GM23338 (cell line): ENCODE results near the gene ATF5. TPM values are rescaled to one million over a fixed set of nuclear protein-coding genes. Genes with fewer than 3 reads are reported as not detected.

ENCODE experiments used
- ATAC-seq: fragments of 200-7000 bp; cut with Tn5 transposase; 3 replicates; pipeline ENCODE4 v1.9.1; 2020
- DNase-seq: peaks from one replicate; pipeline ENCODE4 v3.0.0-alpha.2; 2015; ENCODE audit warnings: low spot score
- H2AFZ ChIP-seq: fragments of 200-600 bp; sonication (generic); 2 replicates; pipeline ENCODE4 v1.8.0; 2016; ENCODE audit warnings: antibody characterized with exemption, mild to moderate bottlenecking, moderate library complexity
- H3F3A ChIP-seq: fragments of 200-600 bp; sonication (generic); replicated peaks from 2 replicates; pipeline ENCODE4 v1.8.0; 2017; ENCODE audit warnings: antibody characterized with exemption, mixed run types, low read depth
- H3K27ac ChIP-seq: fragments of 200-600 bp; sonication (generic); 2 replicates; pipeline ENCODE4 v1.6.1; 2016; ENCODE audit warnings: low read depth
- H3K27me3 ChIP-seq: fragments of 200-600 bp; sonication (generic); 2 replicates; pipeline ENCODE4 v1.8.0; 2016; ENCODE audit warnings: mild to moderate bottlenecking, mixed run types, moderate library complexity; ENCODE audit not compliant: insufficient read depth
- H3K36me3 ChIP-seq: fragments of 200-600 bp; sonication (generic); 2 replicates; pipeline ENCODE4 v1.8.0; 2016; ENCODE audit warnings: mild to moderate bottlenecking; ENCODE audit not compliant: insufficient read depth
- H3K4me1 ChIP-seq: fragments of 200-600 bp; sonication (generic); 2 replicates; pipeline ENCODE4 v1.8.0; 2016; ENCODE audit warnings: mild to moderate bottlenecking, moderate library complexity; ENCODE audit not compliant: insufficient read depth
- H3K4me2 ChIP-seq: fragments of 200-600 bp; sonication (generic); 2 replicates; pipeline ENCODE4 v1.7.1; 2017; ENCODE audit warnings: mixed run types
- H3K4me3 ChIP-seq: fragments of 200-600 bp; sonication (generic); 2 replicates; pipeline ENCODE4 v1.6.1; 2016; ENCODE audit warnings: mixed run types
- H3K79me2 ChIP-seq: fragments of 200-600 bp; sonication (generic); replicated peaks from 2 replicates; pipeline ENCODE4 v1.8.0; 2017; ENCODE audit warnings: mild to moderate bottlenecking; ENCODE audit not compliant: insufficient read depth
- H3K9me2 ChIP-seq: fragments of 200-600 bp; sonication (generic); 2 replicates; pipeline ENCODE4 v1.8.0; 2017; ENCODE audit not compliant: insufficient read depth
- H4K20me1 ChIP-seq: fragments of 200-600 bp; sonication (generic); replicated peaks from 2 replicates; pipeline ENCODE4 v1.8.0; 2017; ENCODE audit warnings: mild to moderate bottlenecking; ENCODE audit not compliant: insufficient read depth
- H3K27ac Mint-ChIP-seq: 2 replicates; pipeline ENCODE4 v1.8.0; 2020; ENCODE audit warnings: inconsistent platforms, mild to moderate bottlenecking, moderate library complexity, mixed read lengths
- H3K27me3 Mint-ChIP-seq: 3 replicates; pipeline ENCODE4 v1.8.0; 2022; ENCODE audit warnings: low read depth, mild to moderate bottlenecking, moderate library complexity, mixed read lengths, inconsistent platforms; ENCODE audit not compliant: insufficient read depth, poor library complexity
- H3K36me3 Mint-ChIP-seq: 3 replicates; pipeline ENCODE4 v1.8.0; 2021; ENCODE audit warnings: low read depth, mild to moderate bottlenecking, inconsistent platforms, moderate library complexity, mixed read lengths
- H3K4me1 Mint-ChIP-seq: 3 replicates; pipeline ENCODE4 v1.8.0; 2020; ENCODE audit warnings: mild to moderate bottlenecking, inconsistent platforms, mixed read lengths
- H3K4me3 Mint-ChIP-seq: 3 replicates; pipeline ENCODE4 v1.8.0; 2021; ENCODE audit warnings: moderate library complexity, mild to moderate bottlenecking, inconsistent platforms, mixed read lengths
- H3K9me3 Mint-ChIP-seq: 3 replicates; pipeline ENCODE4 v1.8.0; 2020; ENCODE audit warnings: moderate library complexity, mild to moderate bottlenecking, inconsistent platforms, mixed read lengths
- CREB1 ChIP-seq: fragments of 250-450 bp; sonication (Bioruptor Pico); IDR thresholded peaks from 2 replicates; pipeline ENCODE4 v1.5.0; 2020; ENCODE audit warnings: low read depth, mild to moderate bottlenecking, moderate library complexity
- CTCF ChIP-seq, 2 experiments: fragments of 200-600 bp in 1 of 2; sonication (generic) in 1 of 2; conservative IDR thresholded peaks; 2 replicates each; pipeline versions ENCODE4 v1.5.1 to v1.6.1; 2016 to 2017; ENCODE audit warnings: antibody characterized with exemption in 2 of 2, low read depth in 2 of 2, mild to moderate bottlenecking in 2 of 2, moderate library complexity in 1 of 2
- ETS1 ChIP-seq: IDR thresholded peaks from 2 replicates; pipeline ENCODE4 v1.6.1; 2016; ENCODE audit warnings: antibody characterized with exemption
- EZH2 ChIP-seq: fragments of 200-600 bp; sonication (generic); IDR thresholded peaks from one replicate; pipeline ENCODE4 v1.8.0; 2017; ENCODE audit warnings: antibody characterized with exemption, mild to moderate bottlenecking, low read depth; ENCODE audit not compliant: unreplicated experiment
- EZH2phosphoT487 ChIP-seq: fragments of 200-600 bp; sonication (generic); IDR thresholded peaks from one replicate; pipeline ENCODE4 v1.8.1; 2018; ENCODE audit warnings: antibody characterized with exemption; ENCODE audit not compliant: unreplicated experiment
- JUNB ChIP-seq: IDR thresholded peaks from one replicate; pipeline ENCODE4 v1.6.1; 2016; ENCODE audit warnings: antibody characterized with exemption; ENCODE audit not compliant: unreplicated experiment
- POLR2AphosphoS5 ChIP-seq: IDR thresholded peaks from 2 replicates; pipeline ENCODE4 v1.6.1; 2016; ENCODE audit warnings: antibody characterized with exemption, low read depth
- STAT1 ChIP-seq: IDR thresholded peaks from one replicate; pipeline ENCODE4 v1.6.1; 2016; ENCODE audit warnings: antibody characterized with exemption; ENCODE audit not compliant: unreplicated experiment
- ZNF114 ChIP-seq: fragments of 250-450 bp; sonication (Bioruptor Pico); IDR thresholded peaks from 2 replicates; pipeline ENCODE4 v1.5.0; 2020; ENCODE audit warnings: mild to moderate bottlenecking, moderate library complexity
- ZNF331 ChIP-seq: fragments of 250-450 bp; sonication (Bioruptor Pico); IDR thresholded peaks from 2 replicates; pipeline ENCODE4 v1.5.0; 2020; ENCODE audit warnings: low read depth, mild to moderate bottlenecking, moderate library complexity
- ZNF462 ChIP-seq: fragments of 250-450 bp; sonication (Bioruptor Pico); IDR thresholded peaks from 2 replicates; pipeline ENCODE4 v1.5.0; 2020; ENCODE audit warnings: mild to moderate bottlenecking, moderate library complexity
- polyA plus RNA-seq: library from polyadenylated mRNA; unstranded; fragments of >200 nt; fragmentation: Nextera tagmentation; extraction: Ambion mirVana; gene quantifications from 2 replicates; pipeline ENCODE4 v1.2.1, GENCODE V29; 2016
- total RNA-seq: library from RNA; depleted of rRNA; stranded (reverse); fragments of >200 nt; shearing (Covaris generic); gene quantifications from 2 replicates; pipeline ENCODE4 v1.2.3, GENCODE V29; 2014
- TF ChIP-seq, protein P1 (sequence below): IDR thresholded peaks from one replicate; pipeline ENCODE4 v1.6.1; 2018; ENCODE audit warnings: antibody characterized with exemption; ENCODE audit not compliant: unreplicated experiment

ATF5 gene
- total and polyA plus RNA-seq, 2 experiments from 2014 or later: 7.4 to 9.6 TPM

GRCh38 chr19:49950590-49950948 is 21.6 kb downstream of the ATF5 start (continued):
- TF ChIP-seq ZNF462 (CRISPR knock-in tag): no peak

- Mint-ChIP-seq H3K4me1 (peaks cover 23% of the 10 kb centered on the region), H3K27me3 (peaks cover 14% of the 10 kb centered on the region), H3K9me3 (peaks cover 12% of the 10 kb centered on the region), H3K4me3 (no peak overlapping the region), H3K27ac (no peak overlapping the region), H3K36me3 (no peaks in the 10 kb centered on the region; the same call in 2 of the 3 replicates)
- Histone ChIP-seq H3K27me3 (no peaks in the 10 kb centered on the region), H3K36me3 (no peaks in the 10 kb centered on the region), H2AFZ (no peak overlapping the region), H3F3A (no peaks in the 10 kb centered on the region), H3K27ac (no peak overlapping the region), H3K4me1 (peaks cover 17% of the 10 kb centered on the region; the same call in 1 of the 2 replicates), H3K4me2 (no peak overlapping the region), H3K79me2 (no peaks in the 10 kb centered on the region), H3K9me2 (no peaks in the 10 kb centered on the region), H3K4me3 (no peak overlapping the region), H4K20me1 (no peaks in the 10 kb centered on the region)
- ATAC-seq (no peak), DNase-seq (no peak)
- TF ChIP-seq EZH2 (no peak), CTCF (conservative IDR thresholded peaks at IDR 0.05; ENCODE audit: low read depth in 2 of 2) (no peak), ZNF331 (CRISPR knock-in tag) (no peak), ZNF114 (CRISPR knock-in tag) (no peak), ETS1 (no peak), STAT1 (no peak), JUNB (no peak), CREB1 (CRISPR knock-in tag) (no peak), EZH2phosphoT487 (no peak), POLR2AphosphoS5 (no peak)
- TF ChIP-seq, protein P1, sequence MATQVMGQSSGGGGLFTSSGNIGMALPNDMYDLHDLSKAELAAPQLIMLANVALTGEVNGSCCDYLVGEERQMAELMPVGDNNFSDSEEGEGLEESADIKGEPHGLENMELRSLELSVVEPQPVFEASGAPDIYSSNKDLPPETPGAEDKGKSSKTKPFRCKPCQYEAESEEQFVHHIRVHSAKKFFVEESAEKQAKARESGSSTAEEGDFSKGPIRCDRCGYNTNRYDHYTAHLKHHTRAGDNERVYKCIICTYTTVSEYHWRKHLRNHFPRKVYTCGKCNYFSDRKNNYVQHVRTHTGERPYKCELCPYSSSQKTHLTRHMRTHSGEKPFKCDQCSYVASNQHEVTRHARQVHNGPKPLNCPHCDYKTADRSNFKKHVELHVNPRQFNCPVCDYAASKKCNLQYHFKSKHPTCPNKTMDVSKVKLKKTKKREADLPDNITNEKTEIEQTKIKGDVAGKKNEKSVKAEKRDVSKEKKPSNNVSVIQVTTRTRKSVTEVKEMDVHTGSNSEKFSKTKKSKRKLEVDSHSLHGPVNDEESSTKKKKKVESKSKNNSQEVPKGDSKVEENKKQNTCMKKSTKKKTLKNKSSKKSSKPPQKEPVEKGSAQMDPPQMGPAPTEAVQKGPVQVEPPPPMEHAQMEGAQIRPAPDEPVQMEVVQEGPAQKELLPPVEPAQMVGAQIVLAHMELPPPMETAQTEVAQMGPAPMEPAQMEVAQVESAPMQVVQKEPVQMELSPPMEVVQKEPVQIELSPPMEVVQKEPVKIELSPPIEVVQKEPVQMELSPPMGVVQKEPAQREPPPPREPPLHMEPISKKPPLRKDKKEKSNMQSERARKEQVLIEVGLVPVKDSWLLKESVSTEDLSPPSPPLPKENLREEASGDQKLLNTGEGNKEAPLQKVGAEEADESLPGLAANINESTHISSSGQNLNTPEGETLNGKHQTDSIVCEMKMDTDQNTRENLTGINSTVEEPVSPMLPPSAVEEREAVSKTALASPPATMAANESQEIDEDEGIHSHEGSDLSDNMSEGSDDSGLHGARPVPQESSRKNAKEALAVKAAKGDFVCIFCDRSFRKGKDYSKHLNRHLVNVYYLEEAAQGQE: no peak
Measured at GRCh38 chr19:49950956-49951526, 22.0 kb downstream of the ATF5 start.
